Measurements from ENCODE around the gene ZNF519.

ZNF519 gene

DNA sequence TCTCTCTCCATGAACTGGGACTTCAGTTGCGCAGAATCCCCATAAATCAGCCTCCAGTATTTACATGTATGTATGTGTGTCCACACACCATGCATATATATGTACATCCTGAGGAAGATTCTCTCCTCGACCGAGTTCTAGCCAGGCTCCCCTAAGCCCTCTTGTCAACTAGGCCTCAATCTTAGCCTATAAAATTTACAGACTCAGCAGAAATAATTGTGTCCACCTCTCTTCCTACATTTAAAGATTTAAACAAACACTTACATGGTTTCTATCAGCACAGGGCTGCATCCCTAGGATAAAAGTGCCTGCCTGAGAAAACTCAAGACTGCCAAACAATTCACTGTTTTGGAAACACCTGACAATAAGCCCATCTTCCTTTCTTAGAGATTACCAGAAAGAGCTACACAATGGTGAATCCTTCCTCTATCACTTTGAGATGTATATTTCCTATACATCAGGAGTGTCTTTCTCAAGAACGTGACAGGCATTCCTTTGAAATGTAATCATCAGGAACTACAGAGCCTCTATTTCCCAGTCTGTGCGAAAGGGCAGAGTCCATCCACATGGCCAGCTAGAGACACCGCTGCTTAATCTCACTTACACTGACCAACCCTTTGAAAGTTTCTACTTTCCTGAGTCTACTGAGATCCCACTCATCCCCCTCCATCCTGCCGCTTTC is 39.5 kb downstream of the ZNF519 start:
- no peak for DNase-seq

GRCh38 chr18:14089781-14090180 is 42.5 kb downstream of the ZNF519 start:
- no peak for DNase-seq

- no peak for DNase-seq
These were observed 43.0 kb downstream of the ZNF519 start for GRCh38 chr18:14089191-14089590.

DNA sequence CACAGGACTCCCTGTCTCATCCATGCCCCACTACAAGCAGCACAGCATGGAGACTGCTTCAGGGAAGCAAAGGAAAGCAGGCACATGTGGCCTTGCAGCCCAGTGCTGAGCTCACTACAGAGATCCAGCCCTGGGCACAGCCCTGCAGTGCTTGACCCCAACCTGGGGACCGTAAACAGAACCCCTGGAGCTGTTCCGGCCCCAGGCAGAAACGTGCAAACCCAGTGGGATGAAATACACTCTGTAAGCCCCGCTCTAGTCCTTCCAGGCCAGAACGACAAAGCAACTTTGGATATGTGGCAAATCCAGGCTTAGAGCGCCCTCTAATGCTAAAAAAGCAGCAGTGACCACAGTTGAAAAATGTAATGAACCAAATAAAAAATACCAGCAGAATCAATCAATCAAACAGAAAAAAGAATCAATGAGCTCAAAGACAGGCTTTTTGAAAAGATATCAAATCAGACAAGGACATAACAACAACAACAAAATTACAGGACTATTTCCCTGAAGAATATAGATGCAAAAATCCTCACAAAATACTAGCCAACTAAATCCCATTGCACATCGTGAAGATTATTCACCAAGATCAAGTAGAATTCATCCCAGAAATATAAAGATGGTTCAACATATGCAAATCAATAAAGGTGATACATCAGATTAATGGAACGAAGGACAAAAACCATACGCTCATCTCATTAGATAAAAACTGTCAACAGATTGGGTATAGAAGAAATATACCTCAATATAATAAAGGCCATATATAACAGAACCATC is 45.6 kb downstream of the ZNF519 start:
- DNase-seq = no peak

DNA sequence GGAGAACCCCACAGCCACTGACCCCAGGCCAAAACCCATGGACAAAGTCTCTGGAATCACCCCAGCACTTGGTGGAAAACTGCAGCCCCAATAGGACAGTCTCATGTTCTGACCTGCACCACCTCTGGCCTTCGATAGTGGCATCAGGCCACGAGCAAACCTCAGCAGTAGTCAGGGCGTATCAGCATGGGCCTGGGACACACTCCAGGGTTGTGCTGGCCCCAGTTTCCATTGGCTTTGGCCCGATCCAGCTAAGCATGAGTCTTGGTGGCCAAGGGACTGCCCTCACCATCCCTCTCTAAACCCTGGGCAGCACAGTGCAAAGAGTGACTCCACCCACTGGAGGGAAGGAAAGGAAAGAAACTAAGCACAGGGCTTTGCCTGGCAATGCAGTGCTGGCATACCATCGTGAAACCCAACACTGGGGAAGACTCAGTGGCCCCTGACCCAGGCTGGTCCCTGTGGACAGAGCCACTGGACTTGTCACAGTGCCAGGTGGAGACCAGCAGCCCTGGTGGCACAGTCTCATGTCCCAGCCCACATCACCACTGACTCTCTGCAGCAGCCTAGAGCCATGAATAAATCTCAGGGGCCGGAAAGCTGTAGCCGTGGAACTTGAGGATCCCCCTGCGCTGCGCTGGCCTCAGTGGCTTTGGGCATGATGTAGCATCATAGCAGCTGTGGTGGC is 46.3 kb downstream of the ZNF519 start:
- DNase-seq = no peak

- DNase-seq = no peak
These were observed 57.0 kb downstream of the ZNF519 start for GRCh38 chr18:14075196-14075595.

DNA sequence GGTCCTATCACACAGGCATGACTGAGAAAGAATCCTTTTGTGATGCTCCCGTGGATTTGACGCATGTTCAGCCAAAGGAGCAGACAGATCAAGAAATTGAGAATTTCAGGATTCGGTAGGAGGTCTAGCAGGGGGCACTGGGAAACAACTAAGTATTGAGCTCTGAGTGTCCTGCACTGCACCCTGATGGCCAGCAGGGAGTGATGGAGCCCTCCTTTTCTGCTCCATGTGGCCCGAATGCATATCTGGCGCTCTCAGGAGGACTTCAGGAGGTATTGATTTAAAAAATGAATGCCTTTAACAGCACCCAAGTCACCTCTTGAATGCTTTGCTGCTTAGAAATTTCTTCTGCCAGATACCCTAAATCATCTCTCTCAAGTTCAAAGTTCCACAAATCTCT is 58.0 kb downstream of the ZNF519 start:
- no peak for DNase-seq

- no peak for DNase-seq
These were observed 78.6 kb downstream of the ZNF519 start for GRCh38 chr18:14053661-14054060.
